ENCODE data around the gene MRPL24. TPM values are rescaled to one million over a fixed set of nuclear protein-coding genes. Genes with fewer than 3 reads are reported as not detected.

MRPL24 gene
- total and polyA plus RNA-seq, 2 of the 13 experiments (the other 11 are each of a cell fraction or from before 2014, with no cell fraction given), result 38.1 to 42.9 TPM

DNA sequence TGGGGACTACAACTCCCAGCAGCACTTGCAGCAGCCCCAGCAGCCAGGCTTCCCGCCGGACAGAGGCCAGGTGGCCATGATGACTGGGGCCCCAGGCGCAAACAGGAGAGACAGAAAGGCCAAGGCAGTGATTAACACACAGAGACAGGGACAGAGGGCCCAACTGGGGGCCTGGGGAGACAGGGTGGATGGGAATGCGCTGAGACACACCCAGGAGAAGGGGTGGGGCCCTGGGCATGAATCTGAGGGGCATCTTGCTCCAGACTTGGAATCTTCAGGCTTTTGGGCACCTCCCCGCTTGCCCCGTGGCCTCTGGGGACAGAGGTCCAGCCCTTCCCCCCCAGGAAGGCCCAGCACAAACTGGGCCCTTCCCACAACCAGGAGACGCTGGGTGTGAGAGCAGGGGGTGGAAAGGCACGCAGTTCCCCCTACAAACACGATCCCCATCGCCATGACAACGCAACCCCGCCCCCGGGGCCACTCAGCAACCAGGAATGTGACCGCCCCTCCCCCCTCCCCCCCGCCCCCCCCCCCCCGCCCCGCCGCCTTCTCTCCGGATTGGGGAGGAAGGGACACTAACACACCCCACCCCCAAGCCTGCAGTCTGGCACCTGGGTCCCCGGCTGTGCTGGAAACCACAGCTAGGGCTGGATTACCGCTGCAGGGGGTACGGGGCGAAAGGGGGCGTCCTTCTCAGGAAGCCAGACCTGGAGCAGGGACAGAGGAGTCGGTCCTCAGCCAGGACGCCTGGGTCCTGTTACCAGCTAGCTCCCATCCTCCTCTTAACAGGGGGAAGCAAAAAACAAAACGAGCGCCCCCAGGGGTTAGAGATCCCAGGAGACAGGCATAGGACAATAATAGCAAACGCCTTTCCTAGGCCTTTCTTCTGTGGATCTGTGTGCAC lies 6.1 kb upstream of the MRPL24 start (continued):
- no peak for TF ChIP-seq ETV6 (CRISPR knock-in tag; conservative IDR thresholded peaks at IDR 0.05)
- no peak for TF ChIP-seq PTBP1 (IDR thresholded peaks at IDR 0.05; ENCODE audit: low read depth, low read length, poor library complexity, severe bottlenecking)
- no peak for TF ChIP-seq GATAD2A (CRISPR knock-in tag; IDR thresholded peaks at IDR 0.05)
- TF ChIP-seq, protein P1, sequence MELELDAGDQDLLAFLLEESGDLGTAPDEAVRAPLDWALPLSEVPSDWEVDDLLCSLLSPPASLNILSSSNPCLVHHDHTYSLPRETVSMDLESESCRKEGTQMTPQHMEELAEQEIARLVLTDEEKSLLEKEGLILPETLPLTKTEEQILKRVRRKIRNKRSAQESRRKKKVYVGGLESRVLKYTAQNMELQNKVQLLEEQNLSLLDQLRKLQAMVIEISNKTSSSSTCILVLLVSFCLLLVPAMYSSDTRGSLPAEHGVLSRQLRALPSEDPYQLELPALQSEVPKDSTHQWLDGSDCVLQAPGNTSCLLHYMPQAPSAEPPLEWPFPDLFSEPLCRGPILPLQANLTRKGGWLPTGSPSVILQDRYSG (CRISPR knock-in tag; IDR thresholded peaks at IDR 0.05), result no peak
- no peak for TF ChIP-seq HNRNPLL (IDR thresholded peaks at IDR 0.05; ENCODE audit: low read depth, low read length, poor library complexity, severe bottlenecking)
- no peak for TF ChIP-seq NR1H2 (CRISPR knock-in tag; IDR thresholded peaks at IDR 0.05; ENCODE audit: borderline replicate concordance, low read depth)
- no peak for TF ChIP-seq SP1 (IDR thresholded peaks at IDR 0.05)
- no peak for TF ChIP-seq SP1 (CRISPR knock-in tag; IDR thresholded peaks at IDR 0.05)
- TF ChIP-seq REPIN1 (CRISPR knock-in tag; IDR thresholded peaks at IDR 0.05; ENCODE audit: borderline replicate concordance, low read depth), result no peak
- no peak for TF ChIP-seq RORA (CRISPR knock-in tag; IDR thresholded peaks at IDR 0.05)
- TF ChIP-seq, protein P2, sequence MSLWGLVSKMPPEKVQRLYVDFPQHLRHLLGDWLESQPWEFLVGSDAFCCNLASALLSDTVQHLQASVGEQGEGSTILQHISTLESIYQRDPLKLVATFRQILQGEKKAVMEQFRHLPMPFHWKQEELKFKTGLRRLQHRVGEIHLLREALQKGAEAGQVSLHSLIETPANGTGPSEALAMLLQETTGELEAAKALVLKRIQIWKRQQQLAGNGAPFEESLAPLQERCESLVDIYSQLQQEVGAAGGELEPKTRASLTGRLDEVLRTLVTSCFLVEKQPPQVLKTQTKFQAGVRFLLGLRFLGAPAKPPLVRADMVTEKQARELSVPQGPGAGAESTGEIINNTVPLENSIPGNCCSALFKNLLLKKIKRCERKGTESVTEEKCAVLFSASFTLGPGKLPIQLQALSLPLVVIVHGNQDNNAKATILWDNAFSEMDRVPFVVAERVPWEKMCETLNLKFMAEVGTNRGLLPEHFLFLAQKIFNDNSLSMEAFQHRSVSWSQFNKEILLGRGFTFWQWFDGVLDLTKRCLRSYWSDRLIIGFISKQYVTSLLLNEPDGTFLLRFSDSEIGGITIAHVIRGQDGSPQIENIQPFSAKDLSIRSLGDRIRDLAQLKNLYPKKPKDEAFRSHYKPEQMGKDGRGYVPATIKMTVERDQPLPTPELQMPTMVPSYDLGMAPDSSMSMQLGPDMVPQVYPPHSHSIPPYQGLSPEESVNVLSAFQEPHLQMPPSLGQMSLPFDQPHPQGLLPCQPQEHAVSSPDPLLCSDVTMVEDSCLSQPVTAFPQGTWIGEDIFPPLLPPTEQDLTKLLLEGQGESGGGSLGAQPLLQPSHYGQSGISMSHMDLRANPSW (CRISPR knock-in tag; IDR thresholded peaks at IDR 0.05; ENCODE audit: borderline replicate concordance), result no peak; the same call in 1 of the 2 replicates
- TF ChIP-seq RAD21 (CRISPR knock-in tag; IDR thresholded peaks at IDR 0.05), result peak; percentile 46
- no peak for TF ChIP-seq ARHGAP35 (CRISPR knock-in tag; IDR thresholded peaks at IDR 0.05; ENCODE audit: borderline replicate concordance)
- no peak for TF ChIP-seq E2F2 (CRISPR knock-in tag; IDR thresholded peaks at IDR 0.05; ENCODE audit: borderline replicate concordance)
- TF ChIP-seq NFKBIZ (CRISPR knock-in tag; IDR thresholded peaks at IDR 0.05), result no peak
- peak; percentile 30 for TF ChIP-seq XRCC5 (optimal IDR thresholded peaks at IDR 0.05; ENCODE audit: low read length)
- TF ChIP-seq SSRP1 (CRISPR knock-in tag; IDR thresholded peaks at IDR 0.05), result peak; percentile 52; the same call in 1 of the 2 replicates
- TF ChIP-seq, protein P3, sequence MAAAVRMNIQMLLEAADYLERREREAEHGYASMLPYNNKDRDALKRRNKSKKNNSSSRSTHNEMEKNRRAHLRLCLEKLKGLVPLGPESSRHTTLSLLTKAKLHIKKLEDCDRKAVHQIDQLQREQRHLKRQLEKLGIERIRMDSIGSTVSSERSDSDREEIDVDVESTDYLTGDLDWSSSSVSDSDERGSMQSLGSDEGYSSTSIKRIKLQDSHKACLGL (CRISPR knock-in tag; IDR thresholded peaks at IDR 0.05), result no peak
- TF ChIP-seq, protein P4, sequence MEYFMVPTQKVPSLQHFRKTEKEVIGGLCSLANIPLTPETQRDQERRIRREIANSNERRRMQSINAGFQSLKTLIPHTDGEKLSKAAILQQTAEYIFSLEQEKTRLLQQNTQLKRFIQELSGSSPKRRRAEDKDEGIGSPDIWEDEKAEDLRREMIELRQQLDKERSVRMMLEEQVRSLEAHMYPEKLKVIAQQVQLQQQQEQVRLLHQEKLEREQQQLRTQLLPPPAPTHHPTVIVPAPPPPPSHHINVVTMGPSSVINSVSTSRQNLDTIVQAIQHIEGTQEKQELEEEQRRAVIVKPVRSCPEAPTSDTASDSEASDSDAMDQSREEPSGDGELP (IDR thresholded peaks at IDR 0.05; ENCODE audit: borderline replicate concordance, low read depth), result peak; percentile 66
- no peak for TF ChIP-seq ZNF12 (CRISPR knock-in tag; IDR thresholded peaks at IDR 0.05)
- TF ChIP-seq MBNL3 (CRISPR knock-in tag; conservative IDR thresholded peaks at IDR 0.05), result no peak
- TF ChIP-seq ZEB1 (IDR thresholded peaks at IDR 0.05; ENCODE audit: insufficient replicate concordance, low read depth), result no peak
- TF ChIP-seq, protein P5, sequence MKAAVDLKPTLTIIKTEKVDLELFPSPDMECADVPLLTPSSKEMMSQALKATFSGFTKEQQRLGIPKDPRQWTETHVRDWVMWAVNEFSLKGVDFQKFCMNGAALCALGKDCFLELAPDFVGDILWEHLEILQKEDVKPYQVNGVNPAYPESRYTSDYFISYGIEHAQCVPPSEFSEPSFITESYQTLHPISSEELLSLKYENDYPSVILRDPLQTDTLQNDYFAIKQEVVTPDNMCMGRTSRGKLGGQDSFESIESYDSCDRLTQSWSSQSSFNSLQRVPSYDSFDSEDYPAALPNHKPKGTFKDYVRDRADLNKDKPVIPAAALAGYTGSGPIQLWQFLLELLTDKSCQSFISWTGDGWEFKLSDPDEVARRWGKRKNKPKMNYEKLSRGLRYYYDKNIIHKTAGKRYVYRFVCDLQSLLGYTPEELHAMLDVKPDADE (CRISPR knock-in tag; IDR thresholded peaks at IDR 0.05), result no peak

All from HepG2 (cell line).